GM10248 (cell line): ENCODE results near the gene ABCA13.

Experiments
- CTCF ChIA-PET: fragments of 300-600 bp; sonication (Branson Sonifier 250); formaldehyde crosslinking; extraction: SDS; loops from one replicate; lab custom pipeline; 2021; ENCODE audit warnings: antibody characterized with exemption; lab: Yijun Ruan, JAX
- POLR2A ChIA-PET: fragments of 350-650 bp; sonication (Branson Sonifier 250); formaldehyde crosslinking; extraction: SDS; loops from one replicate; lab custom pipeline; 2020; ENCODE audit warnings: antibody characterized with exemption; lab: Yijun Ruan, JAX
- DNase-seq: peaks from one replicate; pipeline ENCODE4 v3.0.0; 2012; ENCODE audit errors: extremely low spot score
- CTCF ChIP-seq: IDR thresholded peaks from 2 replicates; pipeline ENCODE4 v1.5.1; 2012; ENCODE audit warnings: mild to moderate bottlenecking, low read depth; ENCODE audit errors: extremely low read depth, missing control alignments, control extremely low read depth

The ABCA13 gene

DNA sequence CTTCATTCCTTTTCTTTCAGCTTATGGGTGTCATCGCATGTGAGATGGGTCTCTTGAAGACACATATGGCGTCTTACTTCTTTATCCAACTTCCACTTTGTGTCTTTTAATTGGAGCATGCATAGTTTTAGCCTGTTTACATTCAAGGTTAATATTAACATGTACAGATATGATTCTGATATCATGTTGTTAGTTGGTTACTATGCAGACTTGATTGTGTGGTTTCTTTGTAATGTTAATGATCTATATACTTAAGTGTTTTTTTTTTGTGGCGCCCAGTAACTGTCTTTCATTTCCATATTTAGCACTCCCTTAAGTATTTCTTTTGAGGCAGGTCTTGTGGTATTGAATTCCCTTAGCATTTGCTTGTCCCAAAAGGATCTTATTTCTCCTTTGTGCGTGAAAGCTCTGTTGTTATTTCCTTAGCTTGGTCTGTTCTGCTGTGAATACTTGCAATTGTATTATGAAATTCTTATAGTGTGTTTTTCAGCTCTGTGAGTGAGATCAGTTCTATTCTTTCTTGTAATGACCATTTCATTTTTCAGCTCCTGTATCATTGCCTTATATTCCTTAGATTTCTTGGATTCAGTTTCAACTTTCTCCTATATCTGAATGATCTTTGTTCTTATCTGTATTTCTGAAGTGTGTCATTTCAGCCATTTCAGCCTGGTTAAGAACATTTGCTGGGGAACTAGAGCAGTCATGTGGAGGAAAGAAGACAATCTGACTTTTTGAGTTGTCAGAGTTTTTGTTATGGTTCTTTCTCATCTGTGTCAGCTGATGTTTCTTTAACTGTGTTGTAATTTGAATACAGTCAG is 88.4 kb downstream of the ABCA13 start:
- no peak for TF ChIP-seq CTCF
- ChIA-PET CTCF (interaction anchor here (1.3 kb wide), 1 partner anchor 15 kb away, joined by 4 read pairs; no protein-coding TSS in a partner anchor), POLR2A (interaction anchor here (0.5 kb wide), 1 partner anchor 35 kb away, joined by 5 read pairs; no protein-coding TSS in a partner anchor)
- no peak for DNase-seq

DNA sequence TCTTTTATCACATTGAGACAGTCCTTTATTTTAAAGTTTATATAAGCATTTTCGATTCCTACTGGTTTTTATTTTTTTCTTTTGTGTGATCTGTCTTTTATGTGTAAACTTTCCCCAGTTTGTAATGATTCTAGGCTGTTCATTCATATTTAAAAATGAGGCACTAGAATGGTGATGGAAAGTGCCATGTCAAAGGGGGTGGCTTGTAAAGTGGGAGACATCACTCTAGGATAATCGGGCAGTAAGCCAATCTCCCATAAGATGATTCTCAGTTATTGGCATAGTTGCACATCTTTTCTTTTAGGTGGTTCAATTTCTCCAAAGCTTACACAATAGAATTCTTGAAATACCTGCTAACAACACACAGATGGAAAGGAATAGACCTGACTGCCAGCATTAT is 90.4 kb downstream of the ABCA13 start:
- no peak for DNase-seq
- no peak for TF ChIP-seq CTCF
- ChIA-PET CTCF (interaction anchor here (1.3 kb wide), 2 partner anchors 10 to 38 kb away, joined by 3 to 5 read pairs; no protein-coding TSS in a partner anchor), POLR2A (no interaction called here)

DNA sequence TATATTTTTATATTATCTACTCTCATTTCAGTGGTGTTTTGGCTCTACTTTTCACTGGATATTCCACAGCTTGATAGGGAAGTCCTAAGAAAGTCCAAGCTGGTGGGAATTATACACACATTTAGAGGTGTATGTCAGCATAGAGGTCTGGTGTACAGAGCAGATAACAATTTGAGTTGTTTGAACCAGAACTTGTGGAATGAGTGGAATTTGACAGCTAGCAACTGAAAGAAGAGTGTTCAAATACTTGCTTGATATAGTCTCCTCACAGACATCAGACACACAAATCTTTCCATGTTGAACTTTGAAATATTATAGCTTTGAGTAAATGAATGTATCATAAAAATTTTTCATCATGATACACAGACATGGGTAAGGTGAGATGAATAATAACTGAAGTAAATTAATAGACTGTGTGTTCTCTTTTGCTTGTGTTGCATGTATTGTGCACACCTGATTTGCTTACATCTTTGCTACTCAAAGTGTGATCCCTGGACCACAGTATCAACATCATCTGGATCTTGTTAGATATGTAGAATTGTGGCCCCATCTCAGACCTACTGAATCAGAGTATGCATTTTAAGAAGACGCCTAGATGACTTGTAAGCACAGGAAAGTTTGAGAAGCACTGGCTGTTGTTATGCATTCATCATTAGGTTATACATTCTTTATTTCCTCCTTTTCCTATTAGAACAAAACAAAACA is 91.5 kb downstream of the ABCA13 start:
- ChIA-PET POLR2A (no interaction called here), CTCF (interaction anchor here (1.3 kb wide), 2 partner anchors 11 to 37 kb away, joined by 3 to 5 read pairs; no protein-coding TSS in a partner anchor)
- TF ChIP-seq CTCF: no peak
- no peak for DNase-seq

- ChIA-PET CTCF (no interaction called here), POLR2A (no interaction called here)
- no peak for TF ChIP-seq CTCF
- no peak for DNase-seq
These were observed 92.0 kb downstream of the ABCA13 start for GRCh38 chr7:48263311-48263650.

- POLR2A ChIA-PET: no interaction called here
- no peak for DNase-seq
- CTCF ChIA-PET: no interaction called here
- TF ChIP-seq CTCF: no peak
These were observed 97.8 kb downstream of the ABCA13 start for GRCh38 chr7:48269066-48269465.

DNA sequence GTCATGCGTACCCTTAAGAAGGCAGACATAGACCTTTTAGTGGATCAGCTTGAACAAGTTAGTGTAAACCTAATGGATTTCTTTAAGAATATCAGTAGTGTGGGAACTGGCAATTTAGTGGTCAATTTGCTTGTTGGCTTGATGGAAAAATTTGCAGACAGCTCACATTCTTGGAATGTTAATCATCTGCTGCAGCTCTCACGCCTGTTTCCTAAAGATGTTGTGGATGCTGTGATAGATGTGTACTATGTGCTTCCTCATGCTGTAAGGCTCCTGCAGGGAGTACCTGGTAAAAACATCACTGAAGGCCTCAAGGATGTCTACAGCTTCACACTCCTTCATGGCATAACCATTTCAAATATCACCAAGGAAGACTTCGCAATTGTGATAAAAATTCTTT is 103.4 kb downstream of the ABCA13 start:
- ChIA-PET CTCF (interaction anchor here (1.3 to 1.7 kb wide), 2 partner anchors 15 to 21 kb away, joined by 4 read pairs; no protein-coding TSS in a partner anchor), POLR2A (no interaction called here)
- no peak for DNase-seq
- no peak for TF ChIP-seq CTCF
